Peyer's patch (tissue), 4 donors: ENCODE data around the gene NCOA3.

Experiments used
- CTCF ChIP-seq, 6 experiments: fragments of 450-650 bp in 4 of 6; fragments of 200-600 bp in 2 of 6; sonication (generic) in 1 of 6; IDR thresholded peaks; one replicate each; pipeline ENCODE4 v1.5.1; 2017 to 2019; ENCODE audit warnings: antibody characterized with exemption in 6 of 6, mild to moderate bottlenecking in 3 of 6, moderate library complexity in 1 of 6
- POLR2A ChIP-seq, 2 donors: fragments of 450-650 bp; IDR thresholded peaks; one replicate each; pipeline ENCODE4 v1.5.1; 2017; ENCODE audit warnings: antibody characterized with exemption in 2 of 2, mild to moderate bottlenecking in 2 of 2, moderate library complexity in 2 of 2

- no peak for TF ChIP-seq CTCF (IDR thresholded peaks at IDR 0.05)
- TF ChIP-seq POLR2A (IDR thresholded peaks at IDR 0.05) = no peak
These were observed 95.4 kb downstream of the NCOA3 start for GRCh38 chr20:47597090-47597489.
